Stimulated activated CD4-positive, alpha-beta T cell treated with anti-CD3 and anti-CD28 coated beads, Interleukin-4, amount 100 ng/mL, for 48 hours (primary cell): ENCODE measurements around the gene CA5A.
A peak's percentile ranks its signal among the peaks of the same experiment; 100 is the strongest.

ENCODE experiments used
- DNase-seq, 2 donors: peaks; one replicate each; pipeline ENCODE4 v3.0.0-alpha.2; 2020; ENCODE audit warnings: low read depth in 2 of 2

CA5A gene

DNA sequence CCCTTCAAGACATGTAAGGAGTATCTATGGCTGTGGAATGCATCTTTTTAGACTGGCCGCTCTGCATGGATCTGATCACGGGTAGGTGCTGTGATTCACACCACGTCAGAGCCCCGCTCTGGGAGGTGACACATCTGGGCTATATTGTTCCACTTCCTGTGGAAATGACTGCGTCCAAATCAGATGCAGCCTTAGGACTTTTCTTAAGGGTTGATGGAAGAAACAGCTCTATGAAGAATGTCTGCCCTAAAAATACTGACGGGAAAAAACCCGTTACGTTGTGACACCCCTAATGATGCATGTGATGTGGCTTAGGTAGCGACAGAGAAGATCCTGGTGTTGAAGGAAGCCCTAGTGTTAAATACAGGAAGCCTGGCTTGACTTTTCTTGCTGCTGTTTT, 27.1 kb upstream of the CA5A start:
- peak; percentile 56 to 74 for DNase-seq

- no peak for DNase-seq
Measured at GRCh38 chr16:87961623-87962022, 25.3 kb upstream of the CA5A start.

DNA sequence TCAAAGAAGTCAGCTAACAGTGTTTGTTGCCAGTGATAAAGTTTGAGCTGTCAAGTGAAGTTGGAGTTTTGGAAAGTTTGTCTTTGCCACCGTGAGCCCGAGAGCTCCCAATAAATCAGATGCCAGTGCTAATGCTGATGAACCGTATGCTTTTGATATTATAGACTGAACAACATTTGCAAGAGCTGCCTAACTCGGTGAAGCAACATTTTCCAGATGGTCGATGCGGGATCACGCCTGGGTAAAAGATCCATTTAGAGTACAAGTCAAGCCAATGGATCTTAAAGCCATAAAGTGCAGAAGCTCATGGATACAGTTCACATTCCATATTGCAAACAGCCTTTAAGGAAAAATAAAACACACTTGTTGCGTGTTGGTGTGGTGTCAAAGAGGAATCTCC, 24.5 kb upstream of the CA5A start:
- no peak for DNase-seq

- DNase-seq: no peak
Measured at GRCh38 chr16:87960296-87960695, 24.0 kb upstream of the CA5A start.

GRCh38 chr16:87959391-87959990, 23.2 kb upstream of the CA5A start:
- DNase-seq: no peak

DNA sequence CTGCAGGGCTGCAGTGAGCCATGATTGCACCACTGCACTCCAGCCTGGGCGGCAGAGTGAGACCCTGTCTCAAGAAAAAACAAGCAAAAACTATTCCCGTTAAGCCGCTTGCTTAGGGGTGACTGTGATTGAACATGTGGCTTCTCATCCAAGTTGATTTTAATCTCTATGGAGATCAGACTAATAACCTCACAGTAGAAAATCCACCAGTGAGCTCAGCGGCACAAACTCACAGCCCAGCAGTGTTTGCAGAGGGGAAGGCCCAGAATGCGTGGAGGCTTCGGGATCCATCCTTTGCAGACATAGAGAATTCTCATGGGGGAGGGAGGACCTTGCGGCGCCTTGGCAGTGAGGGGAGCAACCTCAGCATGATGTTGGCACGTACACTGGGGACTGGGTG, 22.3 kb upstream of the CA5A start:
- DNase-seq: no peak

DNA sequence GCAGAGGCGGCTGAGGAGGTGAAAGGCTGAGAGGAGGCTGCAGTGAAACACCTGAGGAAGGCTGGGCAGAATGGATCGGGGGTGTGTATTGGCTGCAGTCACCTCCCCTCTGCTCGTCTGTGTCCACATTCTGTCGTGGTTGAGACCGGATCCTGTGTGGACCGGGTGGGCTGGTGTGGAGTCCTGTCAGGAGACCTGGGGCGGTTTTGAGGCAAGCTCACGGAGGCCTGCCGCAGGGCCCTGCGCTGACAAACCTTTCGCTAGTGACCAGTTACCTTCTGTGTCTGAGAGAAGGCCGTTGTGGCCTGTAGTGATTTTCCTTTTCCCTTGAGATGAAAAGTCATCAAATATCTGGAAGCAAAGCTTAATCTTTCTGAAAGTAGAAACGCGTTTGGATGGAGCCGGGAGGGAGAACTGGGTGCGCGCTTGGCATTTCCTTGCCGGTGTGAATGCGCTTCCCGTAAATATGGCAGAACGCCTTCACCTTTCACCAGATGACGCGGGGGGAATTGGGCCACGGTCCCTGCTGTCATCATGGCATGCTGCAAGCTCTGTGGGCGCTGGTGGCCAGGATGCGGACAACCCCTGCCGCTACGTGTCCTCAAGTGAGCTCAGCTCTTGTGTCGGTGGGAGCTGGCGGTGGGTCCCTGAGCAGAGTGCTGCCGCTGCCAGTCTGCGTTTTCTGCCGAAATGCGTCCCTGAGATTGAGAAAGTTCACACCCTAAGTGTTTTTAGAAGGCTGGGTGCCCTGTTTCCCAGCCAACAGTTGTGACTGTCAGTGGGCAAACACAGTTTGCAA, 21.2 kb upstream of the CA5A start:
- no peak for DNase-seq

DNA sequence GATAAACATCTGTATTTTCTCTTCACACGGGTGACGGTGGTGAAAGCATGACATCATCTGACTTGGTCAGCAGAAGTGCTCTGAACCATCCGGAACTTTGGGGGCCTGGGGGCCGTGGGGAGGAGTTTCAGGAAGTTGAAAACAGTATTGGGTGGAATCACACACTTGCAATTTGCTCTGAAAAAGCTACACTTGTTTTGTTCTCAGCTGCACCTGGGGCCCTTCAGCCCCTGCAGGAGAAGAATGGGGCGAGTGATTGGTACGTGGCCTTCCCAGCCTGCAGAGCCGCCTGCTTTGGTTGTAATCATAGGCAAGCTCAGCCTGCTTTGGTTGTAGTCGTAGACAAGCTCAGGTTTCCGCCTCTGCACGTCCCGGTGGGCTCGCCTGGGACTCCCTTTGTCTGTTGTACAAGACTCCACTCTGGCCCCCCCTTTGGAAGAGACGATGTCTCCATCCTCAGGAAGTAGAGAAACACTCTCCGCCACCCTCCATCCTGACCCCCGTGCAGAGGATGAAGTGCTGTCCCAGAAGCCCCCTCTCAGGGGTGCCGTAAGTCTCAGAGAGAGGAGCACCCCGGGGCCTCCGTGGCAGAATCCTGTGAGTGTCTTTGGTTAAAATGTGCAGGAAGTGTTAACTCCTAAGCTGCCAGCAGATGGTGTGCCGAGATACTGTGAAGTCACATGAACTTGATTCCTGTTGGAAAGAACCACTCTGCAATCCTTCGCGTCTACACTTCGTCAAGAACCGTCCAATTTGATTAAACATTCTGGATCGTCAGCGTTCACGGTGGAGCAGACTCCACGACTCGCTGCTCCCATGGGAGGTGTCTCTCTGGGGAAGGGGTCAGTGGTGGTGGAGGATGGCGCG, 20.3 kb upstream of the CA5A start:
- peak; percentile 53 to 68 for DNase-seq

- no peak for DNase-seq
Measured at GRCh38 chr16:87956098-87956364, 19.7 kb upstream of the CA5A start.

- DNase-seq: no peak
Measured at GRCh38 chr16:87955302-87956097, 19.2 kb upstream of the CA5A start.

GRCh38 chr16:87954826-87955225, 18.5 kb upstream of the CA5A start:
- DNase-seq: no peak

- DNase-seq: no peak
Measured at GRCh38 chr16:87954361-87954760, 18.0 kb upstream of the CA5A start.

GRCh38 chr16:87953308-87954215, 17.2 kb upstream of the CA5A start:
- no peak for DNase-seq

DNA sequence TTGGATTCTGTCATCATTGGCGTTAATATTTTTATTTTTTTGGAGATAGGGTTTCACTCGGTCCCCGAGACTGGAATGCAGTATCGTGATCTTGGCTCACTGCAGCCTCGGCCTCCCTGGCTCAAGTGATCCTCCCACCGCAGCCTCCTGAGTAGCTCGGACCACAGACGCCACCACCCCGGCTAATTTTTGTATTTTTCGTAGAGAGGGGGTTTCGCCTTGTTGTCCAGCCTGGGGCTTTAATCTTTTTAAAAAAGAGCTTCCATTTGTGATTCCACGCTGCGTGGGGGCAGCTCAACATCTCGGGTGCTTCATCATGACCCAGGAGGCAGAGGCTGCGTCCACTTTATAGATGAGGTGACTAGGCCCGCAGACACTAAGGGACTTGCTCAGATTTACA, 16.4 kb upstream of the CA5A start:
- DNase-seq: no peak

DNA sequence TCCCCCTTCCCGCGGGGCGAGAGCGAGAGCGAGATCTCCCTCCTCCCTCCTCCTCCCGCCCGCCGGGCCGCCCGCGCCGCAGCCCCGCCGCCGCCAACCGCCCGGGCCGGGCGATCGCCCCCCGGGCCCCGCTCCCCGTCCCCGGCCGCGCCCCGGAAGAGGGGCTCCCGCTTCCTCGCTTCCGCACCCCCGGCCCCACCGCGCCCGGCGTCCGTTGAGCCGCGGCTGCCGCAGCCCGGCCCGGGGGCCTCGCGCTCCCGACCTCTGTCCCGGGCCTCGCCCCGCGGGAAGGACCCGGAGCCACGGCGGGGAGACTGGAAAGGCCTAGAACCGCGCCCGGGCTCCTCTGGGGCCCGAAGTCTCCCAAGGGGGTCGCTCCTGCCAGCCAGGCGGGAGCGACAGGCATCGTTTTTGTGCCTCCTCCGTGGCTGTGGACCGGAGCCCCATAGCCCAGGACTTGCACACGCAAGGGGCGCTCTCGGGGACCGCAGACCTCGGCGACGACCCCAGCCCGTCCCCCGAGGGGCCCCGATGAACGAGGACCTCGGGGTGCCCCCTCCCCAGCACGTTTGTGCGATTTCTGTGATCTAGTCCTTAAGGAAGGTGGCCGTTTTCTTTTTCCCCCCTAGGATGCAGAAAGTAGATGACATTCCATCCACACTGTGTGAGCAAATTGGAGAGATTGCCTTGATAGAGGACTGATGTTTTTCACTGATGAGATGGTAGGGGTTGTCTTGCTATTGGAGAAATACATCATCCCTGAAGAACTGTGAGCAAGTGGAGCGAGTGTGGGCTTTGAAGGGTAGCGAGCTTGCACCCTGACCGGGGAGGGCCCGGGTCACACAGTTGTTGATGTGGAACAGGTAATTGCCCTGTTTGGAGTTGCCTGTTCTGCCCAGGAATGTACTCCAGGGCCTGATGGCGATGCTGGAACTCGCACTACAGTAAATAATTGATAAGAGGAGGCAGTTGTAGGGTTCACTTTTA, 15.5 kb upstream of the CA5A start:
- DNase-seq: peak in 1 of 2 donors; percentile 16

- DNase-seq: peak; percentile 90 to 97
Measured at GRCh38 chr16:87950765-87951551, 14.6 kb upstream of the CA5A start, which contains the start of gene BANP. Gene BANP (plus strand): TSS chr16:87951434. CDS start chr16:87975116, 23,682 bp downstream.

DNA sequence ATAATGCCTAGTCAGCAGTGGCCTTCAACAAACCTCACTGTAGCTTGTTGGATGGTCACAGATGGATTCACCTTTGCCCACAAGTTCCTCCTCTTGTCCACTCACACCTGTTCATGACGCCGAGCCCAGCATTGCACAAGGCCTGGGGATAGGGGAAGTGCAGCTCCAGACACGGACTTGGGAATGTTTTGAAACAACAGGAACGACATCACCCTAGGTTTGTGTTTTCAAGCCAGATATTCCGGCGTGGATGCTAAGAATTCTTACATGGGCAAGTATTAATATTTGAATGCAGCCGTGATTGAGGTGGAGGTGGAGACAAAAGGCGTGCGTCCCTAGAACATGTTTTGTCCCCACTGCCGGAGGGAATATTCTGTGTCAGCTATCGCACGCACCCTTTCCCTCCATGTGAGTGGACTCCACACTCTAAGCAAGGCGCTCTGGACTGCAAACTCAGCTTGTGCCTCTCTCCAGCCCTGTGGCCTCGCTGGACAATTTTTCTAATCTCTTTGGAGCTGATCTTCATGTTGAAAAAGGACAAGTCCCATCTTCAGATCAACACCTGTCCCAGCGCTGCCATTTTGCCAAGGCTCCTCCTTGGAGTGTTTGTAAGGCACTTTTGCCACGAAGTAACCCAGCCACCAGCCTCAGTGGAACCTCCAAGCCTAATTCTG, 12.9 kb upstream of the CA5A start:
- DNase-seq: no peak

GRCh38 chr16:87948735-87949070, 12.4 kb upstream of the CA5A start:
- no peak for DNase-seq
